ENCODE data around the gene ENPP6.
A peak's percentile ranks its signal among the peaks of the same experiment; 100 is the strongest.
"Not testable (repeated sequence)": the region's sequence is repeated elsewhere in the genome, so short reads cannot be mapped to it uniquely, and the experiment has no call there.

ENPP6 gene

DNA sequence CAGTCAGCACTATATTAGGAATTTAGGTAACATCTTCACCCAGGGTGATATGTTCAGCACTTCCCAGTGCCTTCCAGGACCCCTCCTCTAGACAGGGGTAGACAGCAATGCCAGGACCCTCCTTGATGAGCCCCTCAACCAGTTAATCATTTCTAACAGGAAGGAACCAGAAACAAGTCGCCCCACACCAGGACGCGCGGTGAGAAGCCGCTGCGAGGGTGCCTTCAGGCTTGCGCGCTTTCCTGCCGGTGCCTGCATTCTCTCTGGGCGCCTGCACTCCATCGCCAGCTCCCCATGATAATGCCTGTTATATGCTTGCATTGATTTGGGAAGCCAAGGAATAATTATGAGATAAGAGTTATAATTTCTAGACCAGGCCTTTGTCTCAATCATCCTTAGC lies 116.0 kb downstream of the ENPP6 start:
- no peak for DNase-seq

DNA sequence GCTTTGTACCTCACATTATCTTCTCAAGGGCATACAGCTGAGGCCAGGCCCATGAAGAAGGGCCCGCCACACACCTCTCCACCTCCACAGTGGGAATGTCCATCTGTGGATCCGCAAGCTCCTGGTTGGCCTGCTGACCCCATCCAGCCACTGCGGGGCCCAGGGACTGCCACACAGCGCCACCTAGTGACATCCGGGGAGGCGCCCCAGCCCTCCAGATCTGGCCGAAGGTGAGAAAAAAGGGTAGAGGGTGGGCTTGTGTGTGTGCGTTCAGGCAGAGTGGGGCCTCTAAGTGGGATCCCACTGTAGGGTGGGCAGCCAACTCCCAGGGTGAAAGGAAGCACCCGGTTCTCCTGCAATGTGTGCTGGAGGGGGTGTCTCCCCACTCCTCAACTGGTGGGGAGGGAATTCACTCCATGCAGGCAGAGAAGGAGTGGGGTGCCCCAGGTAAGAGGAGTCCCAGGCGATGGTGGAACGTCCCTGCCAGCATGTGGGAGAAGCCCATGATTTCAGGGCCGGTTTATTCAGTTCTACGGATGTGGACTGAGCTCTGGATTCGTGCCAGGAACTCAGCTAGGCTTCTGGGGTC lies 117.3 kb downstream of the ENPP6 start:
- DNase-seq: peak; percentile 50

DNA sequence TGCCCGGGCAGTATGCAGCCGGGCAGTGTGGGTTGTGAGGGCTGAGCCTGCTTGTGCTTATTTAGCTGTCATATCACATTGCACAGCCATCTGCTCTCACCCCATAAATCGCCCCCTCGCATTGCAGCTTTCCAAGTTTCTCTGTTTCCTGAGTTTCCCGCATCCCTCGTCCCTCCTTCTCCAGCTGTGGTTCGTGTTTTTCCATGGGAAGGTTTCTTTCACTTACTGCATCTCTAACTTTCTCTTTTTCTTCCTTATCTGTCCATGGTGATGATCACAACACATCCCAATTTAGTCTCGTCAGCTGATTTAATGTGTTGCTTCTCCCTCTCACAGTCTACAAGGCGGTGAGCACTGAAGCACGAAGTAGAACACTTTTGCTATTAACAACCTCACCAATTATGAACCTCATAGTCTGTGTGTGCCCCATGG lies 118.1 kb downstream of the ENPP6 start:
- peak; percentile 84 for DNase-seq

DNA sequence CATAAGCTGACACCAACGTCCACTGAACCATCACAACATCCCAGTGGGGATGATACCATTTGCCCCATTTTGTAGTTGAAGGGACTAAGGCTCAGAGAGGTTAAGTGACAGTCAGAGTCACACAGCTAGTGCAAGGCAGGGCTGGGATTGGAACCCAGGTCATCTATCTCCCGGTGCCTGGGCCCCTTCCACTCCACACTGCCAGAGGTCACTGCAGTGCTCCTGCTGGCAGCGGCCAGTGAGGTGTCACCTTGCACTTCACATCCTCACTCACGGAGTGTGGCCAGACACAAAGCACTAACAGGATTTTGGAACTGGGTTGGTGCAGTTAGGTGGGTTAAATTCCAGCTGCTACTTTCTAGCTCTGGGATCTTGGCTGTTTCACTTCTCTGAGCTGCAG lies 118.7 kb downstream of the ENPP6 start:
- no peak for DNase-seq

DNA sequence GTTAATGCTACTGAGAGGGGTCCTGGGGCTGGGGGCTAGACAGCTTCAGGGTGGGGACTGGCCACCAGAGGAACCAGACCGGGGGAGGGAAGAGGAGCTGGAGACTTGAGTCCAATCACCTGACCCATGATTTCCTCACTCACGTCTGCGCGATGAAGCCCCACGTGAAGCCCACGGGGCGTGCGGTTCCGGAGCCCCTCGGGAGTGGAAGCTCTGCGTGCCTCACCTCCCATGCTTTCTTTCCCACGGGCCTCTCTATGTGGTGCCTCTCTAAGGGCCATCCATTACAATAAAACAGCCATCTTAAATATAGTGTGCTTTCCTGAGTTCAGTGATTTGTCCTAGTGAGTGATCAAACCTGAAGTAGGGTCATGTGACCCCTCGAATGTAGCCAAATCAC lies 119.9 kb downstream of the ENPP6 start:
- no peak for DNase-seq

DNA sequence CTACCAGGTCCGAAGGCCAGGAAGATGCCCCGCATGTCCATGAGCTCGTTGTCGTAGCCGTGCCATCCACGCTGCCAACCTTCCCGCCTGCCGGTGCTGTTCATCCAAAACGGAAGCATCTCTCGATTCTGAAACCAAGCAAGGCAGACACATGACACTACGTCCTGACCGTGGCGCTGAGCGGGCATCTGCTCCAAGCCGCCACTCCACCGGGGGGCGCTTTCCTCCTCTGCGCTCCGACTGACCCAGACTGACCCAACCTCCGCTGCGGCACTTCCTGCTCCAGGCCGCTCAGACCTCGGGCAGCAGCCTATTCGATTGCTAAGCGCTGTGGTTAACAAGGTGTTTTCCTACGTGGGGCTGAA lies 120.5 kb downstream of the ENPP6 start:
- DNase-seq: peak; percentile 77

DNA sequence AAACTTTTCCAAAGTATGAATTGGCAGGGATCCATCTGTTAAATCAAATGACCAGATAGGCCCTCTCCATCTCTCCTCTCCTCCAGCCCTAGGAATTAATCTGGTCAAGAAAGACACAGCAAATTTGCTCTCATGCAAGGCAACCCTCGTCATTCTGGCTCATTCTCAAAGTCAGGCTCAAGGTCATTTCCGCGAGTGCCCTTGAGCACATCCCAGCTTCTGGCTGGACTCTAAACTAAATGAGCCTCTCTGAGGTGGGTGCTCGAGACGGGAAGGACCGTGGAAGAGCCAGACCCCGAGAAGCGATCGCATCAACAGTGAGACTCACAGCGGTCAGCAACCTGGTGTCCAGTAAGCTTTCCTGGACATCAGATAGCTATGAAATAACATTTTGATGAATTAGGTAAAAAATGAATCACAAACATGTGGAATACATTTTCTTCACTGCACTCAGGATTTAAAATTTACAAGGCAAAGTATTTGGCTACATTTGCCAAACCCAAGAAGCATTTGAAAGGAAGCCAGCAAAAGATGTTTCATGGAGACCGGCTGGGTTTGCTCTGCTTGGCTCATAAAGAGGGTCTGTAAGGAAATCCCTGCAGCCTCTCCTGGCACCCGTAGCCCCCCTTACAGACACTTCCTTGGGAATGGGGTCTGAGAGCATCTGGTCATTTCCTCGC lies 121.0 kb downstream of the ENPP6 start:
- peak; percentile 70 for DNase-seq

DNA sequence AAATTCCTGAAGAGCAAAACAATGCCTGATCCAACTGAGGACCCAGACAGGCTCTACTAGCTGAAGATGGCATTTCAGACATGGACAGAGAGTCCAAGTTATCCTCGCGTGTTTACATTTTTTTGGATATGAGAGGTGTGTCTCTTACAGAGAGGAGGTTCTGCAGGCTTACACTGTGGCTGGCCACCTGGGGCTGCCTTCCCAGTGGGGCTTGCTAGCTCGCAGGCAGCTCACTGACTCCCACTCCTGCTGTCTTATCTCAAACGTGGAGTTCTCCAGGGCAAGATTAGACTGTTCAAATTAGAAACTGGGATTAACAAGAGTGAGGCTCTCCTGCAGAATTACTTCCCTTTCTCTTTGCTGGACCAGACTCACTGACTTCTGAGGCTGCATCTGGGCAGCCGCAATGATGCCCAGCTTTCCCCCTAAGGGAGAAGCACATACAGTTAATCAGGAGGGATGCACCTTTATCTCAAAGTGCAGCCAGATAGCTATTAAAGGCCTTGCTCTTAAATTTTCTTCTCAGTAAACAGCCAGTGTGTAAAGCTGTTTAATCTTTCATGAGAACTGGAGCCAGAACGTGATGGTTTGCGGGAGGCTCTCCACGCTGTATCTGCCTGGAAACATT lies 123.0 kb downstream of the ENPP6 start:
- DNase-seq: no peak

DNA sequence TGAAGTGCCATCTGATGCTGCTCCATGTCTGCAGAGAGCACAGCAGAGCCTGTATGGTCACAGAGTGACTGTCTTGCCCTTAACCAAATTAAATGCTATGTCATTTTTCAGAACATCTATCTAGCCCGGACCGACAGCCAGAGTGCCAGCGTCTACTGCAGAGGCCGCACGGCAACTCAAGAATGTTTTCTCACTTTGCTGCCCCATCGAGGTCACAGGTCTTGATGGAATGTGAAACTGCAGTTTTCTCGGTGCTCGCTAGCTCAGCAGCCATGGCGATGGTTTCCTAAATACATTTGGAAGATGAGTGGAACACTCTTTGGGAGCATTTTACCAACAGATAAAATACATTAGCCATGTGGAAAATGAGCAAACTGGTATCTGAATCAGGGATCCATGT lies 125.7 kb downstream of the ENPP6 start:
- no peak for DNase-seq

DNA sequence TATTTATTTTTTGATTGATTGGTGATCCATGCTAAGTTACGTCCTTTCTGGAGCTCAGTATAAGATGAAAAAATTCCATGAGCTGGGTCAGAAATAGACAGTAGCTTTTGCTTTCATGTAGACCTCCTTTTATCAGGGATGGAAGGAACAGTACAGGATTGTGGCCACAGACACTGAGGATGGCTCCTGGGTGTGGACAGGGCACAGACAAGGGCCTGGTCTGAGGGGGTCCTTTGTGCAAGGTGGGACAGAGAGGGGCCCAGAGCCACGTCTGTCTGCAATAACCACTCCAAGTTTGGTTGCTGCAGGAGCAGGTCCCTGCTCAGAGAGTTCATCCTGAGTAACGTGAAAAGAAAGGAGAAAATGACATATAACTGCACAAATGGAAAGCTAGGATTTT lies 127.1 kb downstream of the ENPP6 start:
- DNase-seq: no peak

DNA sequence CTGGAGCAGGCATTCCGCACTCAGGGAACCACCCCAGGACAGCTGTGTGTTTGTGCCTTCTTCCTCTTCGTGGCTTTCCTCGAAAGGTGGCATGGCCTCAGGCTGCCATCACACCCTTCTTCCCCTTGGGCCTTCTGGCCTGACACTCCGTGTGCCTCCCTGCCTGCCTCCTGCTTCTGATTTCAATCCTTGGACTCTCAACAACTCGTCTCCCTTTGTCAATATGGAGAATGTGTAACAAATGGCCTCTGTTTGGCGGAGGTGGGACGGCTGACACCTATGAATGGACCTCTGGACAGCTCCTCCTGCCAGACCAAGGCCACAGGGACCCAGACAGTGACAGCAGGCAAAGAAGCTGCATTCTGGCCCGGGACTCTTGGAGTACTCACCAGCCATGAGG lies 137.0 kb downstream of the ENPP6 start:
- no peak for DNase-seq

DNA sequence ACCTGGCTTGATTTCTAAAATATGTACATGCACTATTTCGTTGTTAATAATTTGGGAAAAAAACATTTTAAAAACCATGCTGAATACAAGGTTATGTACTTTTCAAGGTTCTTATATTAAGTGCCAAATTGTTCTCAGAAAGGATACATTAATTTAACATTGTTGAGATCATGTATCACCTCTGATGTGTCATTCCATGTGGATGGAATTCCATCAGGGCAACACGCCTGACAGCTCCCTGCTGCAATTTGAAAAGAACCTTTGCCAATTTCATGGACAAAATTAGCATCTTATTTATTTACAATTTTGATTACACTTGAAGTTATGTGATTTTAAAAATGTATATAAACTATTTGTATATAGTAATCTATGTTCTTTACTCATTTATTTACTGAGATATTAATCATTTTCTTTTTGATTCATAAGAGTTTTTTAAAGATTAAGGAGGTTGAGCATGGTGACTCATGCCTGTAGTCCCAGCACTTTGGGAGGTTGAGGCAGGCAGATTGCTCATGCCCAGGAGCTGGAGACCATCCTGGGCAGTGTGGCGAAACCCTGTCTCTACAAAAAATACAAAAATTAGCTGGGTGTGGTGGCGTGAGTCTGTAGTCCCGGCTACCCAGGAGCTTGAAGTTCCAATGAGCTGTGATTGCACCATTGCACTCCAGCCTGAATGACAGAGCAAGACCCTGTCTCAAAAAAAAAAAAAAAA lies 142.8 kb downstream of the ENPP6 start:
- no peak for DNase-seq

DNA sequence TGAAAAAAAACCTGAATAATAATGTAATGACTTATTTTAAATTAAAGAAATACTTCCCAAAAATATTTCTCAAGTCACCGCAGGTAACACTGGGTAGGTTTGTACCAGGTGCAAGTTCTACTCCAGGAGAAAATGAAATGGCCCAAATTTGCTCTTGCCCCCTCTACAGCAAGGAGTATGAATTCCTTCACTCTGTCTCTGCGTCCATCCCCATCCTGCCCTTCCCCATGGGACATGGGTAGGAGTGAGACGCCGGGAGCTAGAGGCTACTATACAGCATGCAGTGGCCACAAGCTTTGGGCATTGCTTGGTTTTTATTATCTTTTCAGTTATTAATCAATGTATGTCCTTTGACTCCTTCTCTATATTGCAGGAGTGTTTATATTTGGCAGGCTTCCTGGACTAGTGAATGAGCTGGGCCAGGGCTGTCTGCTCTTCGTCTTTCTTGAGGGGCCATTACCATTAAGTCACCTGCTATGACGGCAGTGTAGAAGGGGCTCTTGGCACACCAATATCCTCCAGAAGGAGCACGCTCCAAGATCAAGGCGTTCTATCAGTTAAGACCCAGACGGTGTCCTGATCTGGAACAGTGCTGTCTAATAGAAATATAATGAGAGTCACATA lies 149.6 kb downstream of the ENPP6 start:
- no peak for DNase-seq

DNA sequence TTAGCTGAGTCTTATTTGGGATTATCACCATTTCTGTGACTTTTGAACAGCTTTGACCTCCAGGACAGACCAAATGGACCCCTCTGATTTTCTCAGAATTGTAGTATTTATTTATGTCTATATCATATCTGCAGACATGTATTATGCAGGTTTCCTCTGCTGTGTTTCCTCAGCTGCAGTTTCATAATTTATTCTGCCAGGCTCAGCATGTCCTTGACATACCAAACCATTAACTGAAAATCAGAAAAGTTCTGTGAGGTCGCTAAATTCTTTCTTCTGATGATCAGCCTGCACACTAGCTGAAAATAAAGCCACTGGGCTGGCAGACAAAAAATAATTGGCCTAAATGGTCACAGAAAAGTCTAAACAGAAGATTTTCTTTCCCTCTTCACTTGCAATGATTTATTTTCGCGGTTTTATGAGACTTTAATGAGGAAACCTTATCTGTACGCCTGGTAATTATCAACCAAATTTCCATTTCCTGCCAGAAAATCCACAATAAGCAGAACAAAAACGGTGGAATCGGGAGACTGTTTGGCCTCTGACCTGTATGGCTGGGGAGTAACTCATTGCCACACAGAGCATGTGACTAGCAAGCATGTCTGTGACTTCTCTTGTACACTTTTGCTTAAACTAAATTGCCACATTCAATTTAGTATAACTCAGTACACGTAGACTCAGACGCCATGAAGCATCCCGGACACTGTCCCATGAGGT lies 150.9 kb downstream of the ENPP6 start:
- no peak for DNase-seq

DNA sequence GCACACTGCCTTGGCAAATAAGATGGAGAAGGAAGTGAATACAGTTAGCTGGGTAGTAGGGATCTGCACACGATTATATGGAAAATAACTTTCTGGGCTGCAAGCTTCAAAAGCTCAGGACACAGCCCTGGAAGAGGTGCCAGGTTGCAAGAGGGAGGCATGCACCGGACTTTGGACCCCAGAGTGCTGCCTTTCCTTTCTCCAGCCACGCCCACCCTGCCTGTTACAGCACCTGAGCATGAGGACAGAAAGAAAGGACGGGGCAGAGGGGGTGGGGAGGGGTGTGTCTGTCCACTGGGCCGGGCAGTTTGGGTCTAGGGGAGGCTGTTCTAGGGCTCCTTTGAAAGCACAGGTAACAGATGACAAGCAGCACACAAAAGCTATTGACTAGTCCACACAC lies 152.8 kb downstream of the ENPP6 start:
- no peak for DNase-seq

DNA sequence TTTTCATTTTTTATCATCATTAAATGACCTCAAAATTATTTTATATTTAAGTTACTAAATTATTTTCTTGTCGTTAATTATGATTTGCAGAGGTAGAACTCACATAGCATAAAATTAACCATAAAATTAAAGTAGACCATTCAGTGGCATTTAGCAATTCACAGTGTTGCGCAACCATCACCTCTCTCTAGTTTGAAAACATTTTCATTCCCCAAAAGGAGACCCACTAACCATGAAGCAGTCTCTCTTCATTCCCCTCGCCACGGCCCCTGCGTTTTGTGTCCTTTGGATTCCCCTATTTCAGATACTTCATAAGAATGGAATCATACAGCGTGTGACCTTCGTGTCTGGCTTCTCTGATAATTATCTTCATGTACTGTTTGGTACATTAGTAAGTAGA lies 154.9 kb downstream of the ENPP6 start:
- DNase-seq: no peak

DNA sequence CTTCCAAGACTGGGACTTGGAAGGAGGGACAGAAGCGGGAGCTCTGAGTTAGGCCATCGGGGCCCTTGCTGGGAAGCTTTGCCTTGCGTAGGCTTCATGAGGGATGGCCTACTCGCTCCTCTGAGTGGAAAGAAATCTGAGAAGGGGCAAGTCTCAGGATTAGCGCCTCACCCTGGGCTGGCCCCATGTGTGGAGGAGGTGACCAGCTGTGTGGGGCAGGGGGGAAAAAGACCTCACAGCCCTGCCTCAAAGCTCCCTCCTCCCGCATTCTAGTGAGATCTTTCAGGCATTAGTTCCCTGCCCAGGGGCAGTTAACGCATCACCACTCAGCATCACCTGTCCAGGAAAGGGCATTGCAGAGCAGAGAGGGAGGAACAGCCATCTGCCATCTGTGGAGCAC lies 156.1 kb downstream of the ENPP6 start:
- DNase-seq: no peak

DNA sequence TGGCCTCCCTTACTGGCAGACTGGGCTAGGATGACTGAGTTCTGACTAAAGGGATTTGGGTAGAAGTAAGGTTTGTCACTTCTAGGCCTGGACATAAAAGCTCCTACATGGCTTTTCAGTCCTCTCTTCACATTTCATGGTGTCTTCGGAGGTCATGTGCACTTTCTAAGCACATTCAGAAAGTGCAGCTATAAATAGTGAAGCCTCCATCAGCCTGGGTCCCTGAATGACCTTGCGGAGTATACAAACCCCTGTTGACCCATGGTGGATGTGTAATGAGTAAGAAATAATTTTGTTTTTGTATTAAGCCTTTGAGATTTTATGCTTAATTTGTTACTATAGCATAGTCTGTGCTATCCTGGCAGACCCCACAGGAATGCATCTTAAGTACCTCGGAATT lies 158.6 kb downstream of the ENPP6 start:
- DNase-seq: no peak

DNA sequence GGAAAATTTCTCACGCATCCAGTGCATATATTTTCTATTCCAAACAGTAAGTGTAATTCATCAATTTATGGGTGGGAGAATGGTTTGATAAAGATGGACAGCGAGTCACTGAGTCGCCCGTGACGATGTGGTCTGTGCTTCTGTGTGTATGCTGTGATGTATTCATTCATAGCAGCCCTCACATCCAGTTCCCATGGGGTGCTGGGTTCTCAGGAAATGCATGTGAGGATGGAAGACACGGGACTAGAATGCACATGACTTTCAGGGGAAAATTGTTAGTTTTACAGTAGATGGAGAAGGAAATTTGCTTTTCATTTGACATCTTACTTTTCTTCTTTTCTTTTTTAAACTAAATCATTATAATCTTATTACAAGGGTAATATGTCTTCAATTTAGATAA lies 159.6 kb downstream of the ENPP6 start:
- DNase-seq: no peak

DNA sequence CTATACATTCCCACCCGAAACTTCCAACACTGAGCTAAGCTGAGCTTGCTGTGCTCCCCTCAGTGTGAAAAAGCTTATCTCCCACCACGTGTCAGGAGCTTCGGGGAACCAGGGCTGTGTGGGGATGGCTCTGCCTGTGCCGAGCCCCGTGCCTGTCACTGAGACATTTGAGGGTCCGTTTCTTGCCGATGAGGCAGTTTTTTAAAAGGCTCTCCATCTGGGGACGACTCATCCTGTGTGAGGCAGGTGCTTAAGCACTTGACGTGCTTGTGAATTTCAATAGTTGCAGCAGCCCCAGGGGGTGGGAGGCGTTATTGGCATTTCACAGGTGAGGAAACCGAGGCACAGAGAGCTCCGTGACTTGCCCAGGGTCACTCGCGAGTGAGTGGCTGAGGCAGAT lies 160.8 kb downstream of the ENPP6 start:
- DNase-seq: no peak

DNA sequence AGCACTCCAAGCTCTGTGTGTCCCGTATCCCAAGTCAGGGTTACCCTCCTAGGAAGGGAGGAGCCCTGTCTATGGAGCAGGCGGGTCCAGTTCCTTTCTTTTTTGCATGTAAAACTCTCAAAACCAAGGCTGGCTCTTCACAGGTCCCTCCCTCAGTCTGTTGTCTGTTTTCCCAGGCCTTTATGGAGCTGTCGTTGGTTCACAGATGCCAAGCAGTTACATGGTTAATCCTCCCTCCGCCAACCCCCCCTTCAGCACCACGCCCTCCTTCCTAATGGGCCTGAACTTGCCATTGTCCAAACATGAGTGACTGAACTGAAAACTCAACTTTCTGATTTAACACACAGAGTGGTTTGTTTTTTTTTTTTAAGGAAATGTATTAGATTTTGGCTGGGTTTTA lies 164.2 kb downstream of the ENPP6 start:
- DNase-seq: no peak

DNA sequence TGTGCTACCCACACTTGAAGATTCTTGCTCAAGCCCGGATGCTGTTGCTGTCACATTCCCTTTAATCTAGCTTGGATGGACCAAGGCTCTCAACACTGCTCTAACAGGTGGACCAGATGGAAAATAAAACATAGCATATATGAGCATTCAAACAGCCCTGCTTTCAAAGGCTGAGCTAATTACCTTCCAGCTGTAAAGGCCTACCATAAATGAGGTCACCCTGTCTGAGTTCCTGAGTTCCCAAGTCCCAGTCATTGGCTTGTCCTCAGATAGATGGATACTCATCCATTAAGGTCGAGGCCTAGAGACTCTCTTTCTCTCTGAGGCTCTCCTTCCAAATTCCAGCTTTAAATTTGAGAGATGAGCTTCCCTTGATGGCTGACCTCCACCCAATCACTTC lies 165.1 kb downstream of the ENPP6 start:
- no peak for DNase-seq

DNA sequence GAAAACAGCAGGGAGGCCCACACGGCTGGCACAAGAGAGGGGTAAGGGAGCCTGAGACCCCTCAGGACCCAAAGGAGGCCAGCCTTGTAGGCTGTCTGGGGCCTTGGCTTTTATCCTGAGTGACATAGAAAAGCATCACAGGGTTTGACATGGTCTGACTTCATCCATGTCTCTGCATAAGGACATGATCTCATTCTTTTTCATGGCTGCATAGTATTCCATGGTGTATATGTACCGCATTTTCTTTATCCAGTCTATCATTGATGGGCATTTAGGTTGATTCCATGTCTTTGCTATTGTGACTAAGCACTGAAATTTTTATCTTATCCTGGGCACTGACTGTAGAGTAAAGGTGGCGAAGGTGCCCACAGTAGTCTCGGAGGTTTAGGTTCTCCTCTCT lies 166.4 kb downstream of the ENPP6 start:
- not testable (repeated sequence) for DNase-seq
